ENCODE measurements around the gene VWA3B. TPM values are rescaled to one million over a fixed set of nuclear protein-coding genes. Genes with fewer than 3 reads are reported as not detected.
A peak's percentile ranks its signal among the peaks of the same experiment; 100 is the strongest.

Gene VWA3B
- total RNA-seq, 1 experiment from 2014 or later, result not detected

- H3K9me2 ChIP-seq (replicated peaks; ENCODE audit: insufficient read depth, low read length), result no peaks in the 10 kb centered on the region
- H3K4me2 ChIP-seq (ENCODE audit: low read depth, low read length, poor library complexity, severe bottlenecking), result no peak overlapping the region
- H4K20me1 ChIP-seq (ENCODE audit: insufficient read depth, low read depth, low read length), result no peaks in the 10 kb centered on the region
- no peaks in the 10 kb centered on the region for H3K9me3 ChIP-seq (ENCODE audit: low read length)
- no peaks in the 10 kb centered on the region for H3K36me3 ChIP-seq (ENCODE audit: insufficient read depth, low read length)
- H3K9ac ChIP-seq (ENCODE audit: low read length), result no peak overlapping the region
- no peak overlapping the region for H3K4me3 ChIP-seq (ENCODE audit: low read length)
- DNase-seq, result no peak
- H3K27ac ChIP-seq (ENCODE audit: low read length), result no peak overlapping the region
- no peak overlapping the region for H2AFZ ChIP-seq (ENCODE audit: low read length)
- no peaks in the 10 kb centered on the region for H3K79me2 ChIP-seq (ENCODE audit: low read length)
- H3K27me3 ChIP-seq (ENCODE audit: low read length), result no peaks in the 10 kb centered on the region
- H3K4me1 ChIP-seq (ENCODE audit: low read length), result peaks cover 10% of the 10 kb centered on the region
Observed at GRCh38 chr2:98078701-98079100, 8.3 kb upstream of the VWA3B start.

GRCh38 chr2:98084151-98084868, 2.7 kb upstream of the VWA3B start:
- Histone ChIP-seq H3K4me2 (ENCODE audit: low read depth, low read length, poor library complexity, severe bottlenecking) (no peak overlapping the region), H3K9me2 (replicated peaks; ENCODE audit: insufficient read depth, low read length) (no peaks in the 10 kb centered on the region), H3K36me3 (ENCODE audit: insufficient read depth, low read length) (no peaks in the 10 kb centered on the region), H3K9ac (ENCODE audit: low read length) (no peak overlapping the region), H2AFZ (ENCODE audit: low read length) (no peak overlapping the region), H4K20me1 (ENCODE audit: insufficient read depth, low read depth, low read length) (no peaks in the 10 kb centered on the region), H3K27ac (ENCODE audit: low read length) (no peak overlapping the region), H3K9me3 (ENCODE audit: low read length) (no peaks in the 10 kb centered on the region), H3K4me3 (ENCODE audit: low read length) (no peak overlapping the region), H3K79me2 (ENCODE audit: low read length) (no peaks in the 10 kb centered on the region), H3K4me1 (ENCODE audit: low read length) (peaks cover 35% of the 10 kb centered on the region), H3K27me3 (ENCODE audit: low read length) (no peaks in the 10 kb centered on the region)
- no peak for DNase-seq

GRCh38 chr2:98084869-98085238, 2.1 kb upstream of the VWA3B start:
- Histone ChIP-seq H4K20me1 (ENCODE audit: insufficient read depth, low read depth, low read length) (no peaks in the 10 kb centered on the region), H3K27ac (ENCODE audit: low read length) (no peak overlapping the region), H3K4me3 (ENCODE audit: low read length) (no peak overlapping the region), H3K79me2 (ENCODE audit: low read length) (no peaks in the 10 kb centered on the region), H3K4me1 (ENCODE audit: low read length) (peaks cover 35% of the 10 kb centered on the region), H3K27me3 (ENCODE audit: low read length) (no peaks in the 10 kb centered on the region), H3K4me2 (ENCODE audit: low read depth, low read length, poor library complexity, severe bottlenecking) (no peak overlapping the region), H2AFZ (ENCODE audit: low read length) (no peak overlapping the region), H3K36me3 (ENCODE audit: insufficient read depth, low read length) (no peaks in the 10 kb centered on the region), H3K9me2 (replicated peaks; ENCODE audit: insufficient read depth, low read length) (no peaks in the 10 kb centered on the region), H3K9ac (ENCODE audit: low read length) (no peak overlapping the region), H3K9me3 (ENCODE audit: low read length) (no peaks in the 10 kb centered on the region)
- no peak for DNase-seq

- no peaks in the 10 kb centered on the region for H3K27me3 ChIP-seq (ENCODE audit: low read length)
- H3K36me3 ChIP-seq (ENCODE audit: insufficient read depth, low read length), result no peaks in the 10 kb centered on the region
- H3K9me3 ChIP-seq (ENCODE audit: low read length), result no peaks in the 10 kb centered on the region
- no peak overlapping the region for H3K4me3 ChIP-seq (ENCODE audit: low read length)
- DNase-seq, result no peak
- H3K9ac ChIP-seq (ENCODE audit: low read length), result no peak overlapping the region
- no peaks in the 10 kb centered on the region for H3K79me2 ChIP-seq (ENCODE audit: low read length)
- H3K27ac ChIP-seq (ENCODE audit: low read length), result no peak overlapping the region
- H3K9me2 ChIP-seq (replicated peaks; ENCODE audit: insufficient read depth, low read length), result no peaks in the 10 kb centered on the region
- H3K4me2 ChIP-seq (ENCODE audit: low read depth, low read length, poor library complexity, severe bottlenecking), result no peak overlapping the region
- H2AFZ ChIP-seq (ENCODE audit: low read length), result no peak overlapping the region
- no peaks in the 10 kb centered on the region for H4K20me1 ChIP-seq (ENCODE audit: insufficient read depth, low read depth, low read length)
- peaks cover 41% of the 10 kb centered on the region for H3K4me1 ChIP-seq (ENCODE audit: low read length)
Observed at GRCh38 chr2:98085649-98086048, 1.3 kb upstream of the VWA3B start.

- H3K27ac ChIP-seq (ENCODE audit: low read length), result no peak overlapping the region
- H3K4me2 ChIP-seq (ENCODE audit: low read depth, low read length, poor library complexity, severe bottlenecking), result peak overlapping the region; percentile 99
- no peaks in the 10 kb centered on the region for H3K27me3 ChIP-seq (ENCODE audit: low read length)
- H3K79me2 ChIP-seq (ENCODE audit: low read length), result no peaks in the 10 kb centered on the region
- DNase-seq, result no peak
- H4K20me1 ChIP-seq (ENCODE audit: insufficient read depth, low read depth, low read length), result no peaks in the 10 kb centered on the region
- H3K9me3 ChIP-seq (ENCODE audit: low read length), result no peaks in the 10 kb centered on the region
- H3K9me2 ChIP-seq (replicated peaks; ENCODE audit: insufficient read depth, low read length), result no peaks in the 10 kb centered on the region
- H3K4me3 ChIP-seq (ENCODE audit: low read length), result peak overlapping the region; percentile 67
- peaks cover 31% of the 10 kb centered on the region for H3K4me1 ChIP-seq (ENCODE audit: low read length)
- no peaks in the 10 kb centered on the region for H3K36me3 ChIP-seq (ENCODE audit: insufficient read depth, low read length)
- peak overlapping the region; percentile 14; the same call in 1 of the 2 replicates for H3K9ac ChIP-seq (ENCODE audit: low read length)
- peak overlapping the region; percentile 74; the same call in 1 of the 2 replicates for H2AFZ ChIP-seq (ENCODE audit: low read length)
Observed at GRCh38 chr2:98087447-98088020, 567 bp downstream of the VWA3B start.

- no peaks in the 10 kb centered on the region for H3K27me3 ChIP-seq (ENCODE audit: low read length)
- no peak overlapping the region for H3K27ac ChIP-seq (ENCODE audit: low read length)
- no peaks in the 10 kb centered on the region for H3K9me2 ChIP-seq (replicated peaks; ENCODE audit: insufficient read depth, low read length)
- H3K4me3 ChIP-seq (ENCODE audit: low read length), result no peak overlapping the region
- no peaks in the 10 kb centered on the region for H3K79me2 ChIP-seq (ENCODE audit: low read length)
- H2AFZ ChIP-seq (ENCODE audit: low read length), result no peak overlapping the region
- no peaks in the 10 kb centered on the region for H3K36me3 ChIP-seq (ENCODE audit: insufficient read depth, low read length)
- H3K9me3 ChIP-seq (ENCODE audit: low read length), result no peaks in the 10 kb centered on the region
- peak overlapping the region; percentile 99 for H3K4me2 ChIP-seq (ENCODE audit: low read depth, low read length, poor library complexity, severe bottlenecking)
- DNase-seq, result peak; percentile 70
- peaks cover 31% of the 10 kb centered on the region for H3K4me1 ChIP-seq (ENCODE audit: low read length)
- no peak overlapping the region for H3K9ac ChIP-seq (ENCODE audit: low read length)
- H4K20me1 ChIP-seq (ENCODE audit: insufficient read depth, low read depth, low read length), result no peaks in the 10 kb centered on the region
Observed at GRCh38 chr2:98088261-98088660, 1.3 kb downstream of the VWA3B start.

GRCh38 chr2:98089941-98090340, 3.0 kb downstream of the VWA3B start:
- Histone ChIP-seq H2AFZ (ENCODE audit: low read length) (no peak overlapping the region), H3K4me3 (ENCODE audit: low read length) (no peak overlapping the region), H3K9me2 (replicated peaks; ENCODE audit: insufficient read depth, low read length) (no peaks in the 10 kb centered on the region), H4K20me1 (ENCODE audit: insufficient read depth, low read depth, low read length) (no peaks in the 10 kb centered on the region), H3K27ac (ENCODE audit: low read length) (no peak overlapping the region), H3K4me1 (ENCODE audit: low read length) (peaks cover 31% of the 10 kb centered on the region), H3K4me2 (ENCODE audit: low read depth, low read length, poor library complexity, severe bottlenecking) (no peak overlapping the region), H3K9me3 (ENCODE audit: low read length) (no peaks in the 10 kb centered on the region), H3K9ac (ENCODE audit: low read length) (no peak overlapping the region), H3K27me3 (ENCODE audit: low read length) (no peaks in the 10 kb centered on the region), H3K79me2 (ENCODE audit: low read length) (no peaks in the 10 kb centered on the region), H3K36me3 (ENCODE audit: insufficient read depth, low read length) (no peaks in the 10 kb centered on the region)
- DNase-seq, result no peak

GRCh38 chr2:98090951-98091350, 4.0 kb downstream of the VWA3B start:
- no peak overlapping the region for H2AFZ ChIP-seq (ENCODE audit: low read length)

More at GRCh38 chr2:98090951-98091350, 4.0 kb downstream of the VWA3B start:
- Histone ChIP-seq H3K27ac (ENCODE audit: low read length) (no peak overlapping the region), H3K9ac (ENCODE audit: low read length) (no peak overlapping the region), H3K9me2 (replicated peaks; ENCODE audit: insufficient read depth, low read length) (no peaks in the 10 kb centered on the region), H3K4me3 (ENCODE audit: low read length) (no peak overlapping the region), H3K36me3 (ENCODE audit: insufficient read depth, low read length) (no peaks in the 10 kb centered on the region), H3K4me1 (ENCODE audit: low read length) (peaks cover 31% of the 10 kb centered on the region), H3K9me3 (ENCODE audit: low read length) (no peaks in the 10 kb centered on the region), H3K4me2 (ENCODE audit: low read depth, low read length, poor library complexity, severe bottlenecking) (no peak overlapping the region), H3K79me2 (ENCODE audit: low read length) (no peaks in the 10 kb centered on the region), H4K20me1 (ENCODE audit: insufficient read depth, low read depth, low read length) (no peaks in the 10 kb centered on the region), H3K27me3 (ENCODE audit: low read length) (no peaks in the 10 kb centered on the region)
- no peak for DNase-seq

All from Karpas-422 (cell line).